ENCODE measurements around the gene PBX1. TPM values are rescaled to one million over a fixed set of nuclear protein-coding genes. Genes with fewer than 3 reads are reported as not detected.

The PBX1 gene
- total RNA-seq, 1 donor from 2014 or later, result 71.7 TPM

- TF ChIP-seq CTCF (conservative IDR thresholded peaks at IDR 0.05), result no peak
- Mint-ChIP-seq H3K9me3 (peaks cover under 1% of the 10 kb centered on the region), H3K27ac (ENCODE audit: unreplicated experiment) (no peak overlapping the region), H3K36me3 (ENCODE audit: low read depth) (no peaks in the 10 kb centered on the region), H3K4me3 (no peak overlapping the region), H3K4me1 (peaks cover 28% of the 10 kb centered on the region), H3K27me3 (ENCODE audit: low read depth) (no peaks in the 10 kb centered on the region)
- DNase-seq (ENCODE audit: low read depth, low spot score), result no peak
Measured at GRCh38 chr1:164739189-164739588, 180.2 kb downstream of the PBX1 start.

GRCh38 chr1:164740000-164740526 is 181.1 kb downstream of the PBX1 start:
- no peak overlapping the region for H3K4me3 Mint-ChIP-seq
- no peak for TF ChIP-seq CTCF (conservative IDR thresholded peaks at IDR 0.05)
- no peak overlapping the region for H3K27ac Mint-ChIP-seq (ENCODE audit: unreplicated experiment)
- DNase-seq (ENCODE audit: low read depth, low spot score), result no peak
- H3K4me1 Mint-ChIP-seq, result peaks cover 28% of the 10 kb centered on the region
- H3K27me3 Mint-ChIP-seq (ENCODE audit: low read depth), result no peaks in the 10 kb centered on the region
- H3K9me3 Mint-ChIP-seq, result peaks cover 5% of the 10 kb centered on the region
- no peaks in the 10 kb centered on the region for H3K36me3 Mint-ChIP-seq (ENCODE audit: low read depth)

- H3K4me3 Mint-ChIP-seq, result no peak overlapping the region
- H3K9me3 Mint-ChIP-seq, result peaks cover 5% of the 10 kb centered on the region
- no peak for DNase-seq (ENCODE audit: low read depth, low spot score)
- TF ChIP-seq CTCF (conservative IDR thresholded peaks at IDR 0.05), result no peak
- H3K36me3 Mint-ChIP-seq (ENCODE audit: low read depth), result no peaks in the 10 kb centered on the region
- no peaks in the 10 kb centered on the region for H3K27me3 Mint-ChIP-seq (ENCODE audit: low read depth)
- H3K27ac Mint-ChIP-seq (ENCODE audit: unreplicated experiment), result no peak overlapping the region
- H3K4me1 Mint-ChIP-seq, result peaks cover 17% of the 10 kb centered on the region
Measured at GRCh38 chr1:164742745-164743144, 183.8 kb downstream of the PBX1 start.

DNA sequence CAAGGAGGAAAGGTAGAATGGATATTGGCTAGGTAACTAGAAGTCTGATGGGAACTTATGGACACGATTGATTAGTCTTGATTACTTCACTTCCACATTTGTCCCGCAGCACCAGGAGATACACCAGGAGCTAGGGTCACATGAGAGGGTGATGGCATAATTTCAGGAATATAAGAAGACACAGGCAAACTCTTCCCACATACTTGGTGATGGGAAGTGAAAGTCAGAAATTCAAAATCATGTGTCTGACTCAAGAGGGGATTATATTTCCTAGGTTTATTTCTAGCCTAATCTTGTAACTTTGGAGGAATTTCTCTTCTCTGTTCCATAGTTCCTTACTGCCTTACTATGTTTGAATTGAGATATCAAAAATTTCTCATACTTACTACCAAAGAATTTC is 185.0 kb downstream of the PBX1 start:
- Mint-ChIP-seq H3K4me1 (peaks cover 27% of the 10 kb centered on the region), H3K4me3 (no peak overlapping the region), H3K27ac (ENCODE audit: unreplicated experiment) (no peak overlapping the region), H3K36me3 (ENCODE audit: low read depth) (no peaks in the 10 kb centered on the region), H3K9me3 (peaks cover 5% of the 10 kb centered on the region), H3K27me3 (ENCODE audit: low read depth) (no peaks in the 10 kb centered on the region)
- DNase-seq (ENCODE audit: low read depth, low spot score), result no peak
- TF ChIP-seq CTCF (conservative IDR thresholded peaks at IDR 0.05), result no peak

DNA sequence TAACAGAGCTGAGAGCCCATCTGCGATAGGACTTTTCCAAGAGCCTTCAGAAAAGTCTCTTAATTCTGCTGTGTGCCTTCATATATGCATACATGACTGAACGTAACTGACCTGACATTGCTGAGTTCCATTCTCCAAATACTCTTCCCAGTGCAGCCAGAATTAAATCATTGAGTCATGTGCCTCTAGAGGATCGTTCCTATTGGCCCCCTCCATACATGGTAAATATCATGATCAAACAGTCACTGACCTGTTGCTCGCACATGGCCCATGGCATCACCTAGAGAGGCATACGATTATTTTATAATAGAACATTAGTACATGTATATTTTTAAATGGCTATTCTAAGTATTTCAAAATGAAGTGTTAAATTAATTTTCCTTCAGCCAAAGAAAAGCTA is 186.8 kb downstream of the PBX1 start:
- H3K4me3 Mint-ChIP-seq, result no peak overlapping the region
- H3K27ac Mint-ChIP-seq (ENCODE audit: unreplicated experiment), result no peak overlapping the region
- H3K4me1 Mint-ChIP-seq, result peaks cover 27% of the 10 kb centered on the region
- H3K9me3 Mint-ChIP-seq, result peaks cover 5% of the 10 kb centered on the region
- no peaks in the 10 kb centered on the region for H3K27me3 Mint-ChIP-seq (ENCODE audit: low read depth)
- no peak for DNase-seq (ENCODE audit: low read depth, low spot score)
- H3K36me3 Mint-ChIP-seq (ENCODE audit: low read depth), result no peaks in the 10 kb centered on the region
- TF ChIP-seq CTCF (conservative IDR thresholded peaks at IDR 0.05), result no peak

GRCh38 chr1:164746632-164747031 is 187.6 kb downstream of the PBX1 start:
- TF ChIP-seq CTCF (conservative IDR thresholded peaks at IDR 0.05), result no peak
- Mint-ChIP-seq H3K4me3 (no peak overlapping the region), H3K4me1 (peaks cover 27% of the 10 kb centered on the region), H3K27me3 (ENCODE audit: low read depth) (no peaks in the 10 kb centered on the region), H3K27ac (ENCODE audit: unreplicated experiment) (no peak overlapping the region), H3K36me3 (ENCODE audit: low read depth) (no peaks in the 10 kb centered on the region), H3K9me3 (peaks cover 5% of the 10 kb centered on the region)
- DNase-seq (ENCODE audit: low read depth, low spot score), result no peak
